Left lung (tissue), 10 donors: ENCODE measurements around the gene TAF4B. TPM values are rescaled to one million over a fixed set of nuclear protein-coding genes. Genes with fewer than 3 reads are reported as not detected.
A peak's percentile ranks its signal among the peaks of the same experiment; 100 is the strongest.
"Not testable (repeated sequence)": the region's sequence is repeated elsewhere in the genome, so short reads cannot be mapped to it uniquely, and the experiment has no call there.

Experiments used
- ATAC-seq: fragments of 200-7000 bp; cut with Tn5 transposase; one replicate; pipeline ENCODE4 v1.9.1; 2020; ENCODE audit warnings: moderate library complexity
- DNase-seq, 4 donors: peaks; one replicate each; pipeline ENCODE4 v3.0.0-alpha.2; 2013 to 2020
- H3K27ac ChIP-seq, 2 donors: fragments of 200-600 bp; sonication (generic) in 1 of 2; one replicate each; pipeline versions ENCODE4 v1.5.0 to v1.8.0; 2020 to 2021
- H3K27me3 ChIP-seq, 2 donors: fragments of 200-600 bp; sonication (generic) in 1 of 2; one replicate each; pipeline versions ENCODE4 v1.5.0 to v1.8.0; 2020 to 2021
- H3K36me3 ChIP-seq, 2 donors: fragments of 200-600 bp; sonication (generic) in 1 of 2; one replicate each; pipeline versions ENCODE4 v1.5.0 to v1.8.0; 2020 to 2021
- H3K4me1 ChIP-seq, 2 donors: fragments of 200-600 bp; one replicate each; pipeline ENCODE4 v1.8.0; 2021
- H3K4me3 ChIP-seq, 2 donors: fragments of 200-600 bp; sonication (generic) in 1 of 2; one replicate each; pipeline versions ENCODE4 v1.5.0 to v1.8.0; 2020 to 2021; ENCODE audit warnings: mild to moderate bottlenecking in 1 of 2
- H3K9me3 ChIP-seq, 2 donors: fragments of 200-600 bp; sonication (generic) in 1 of 2; one replicate each; pipeline versions ENCODE4 v1.5.0 to v1.8.0; 2020 to 2021
- intact Hi-C, 2 donors: fragments of 100-400 bp; cut with DNase I; formaldehyde crosslinking; loops; one replicate each; pipeline versions ENCODE4 v1.11.2 to v1.14.2; 2022
- polyA plus RNA-seq, 6 donors: library from polyadenylated mRNA; unstranded; fragments of 120-200 nt; gene quantifications; one replicate each; pipeline ENCODE4 v1.2.1, GENCODE V29; 2013; ENCODE audit not compliant: insufficient read length in 6 of 6
- total RNA-seq, 2 donors: library from RNA; stranded (reverse); fragmentation: NEBNext Ultra II Directional; extraction: Animal tissue kit (Norgen Biotek cat#: 25700); gene quantifications; one replicate each; pipeline ENCODE4 v1.2.1, GENCODE V29; 2021
- TF ChIP-seq, protein P1 (sequence below), 2 donors: fragments of 200-600 bp; sonication (generic) in 1 of 2; IDR thresholded peaks; one replicate each; pipeline versions ENCODE4 v1.5.0 to v1.8.0; 2021; ENCODE audit warnings: antibody characterized with exemption in 2 of 2
- donor health status: DM: no; HTN: yes; CAD: no.
- donor health status: DM: no; HTN: no; CAD: no.

The TAF4B gene
- total and polyA plus RNA-seq, 8 donors, result 2.2 to 4.7 (median 4.0) TPM

GRCh38 chr18:26436176-26437051, 210.2 kb downstream of the TAF4B start:
- intact Hi-C loops, result no loop called here
- peak; percentile 31 for ATAC-seq

DNA sequence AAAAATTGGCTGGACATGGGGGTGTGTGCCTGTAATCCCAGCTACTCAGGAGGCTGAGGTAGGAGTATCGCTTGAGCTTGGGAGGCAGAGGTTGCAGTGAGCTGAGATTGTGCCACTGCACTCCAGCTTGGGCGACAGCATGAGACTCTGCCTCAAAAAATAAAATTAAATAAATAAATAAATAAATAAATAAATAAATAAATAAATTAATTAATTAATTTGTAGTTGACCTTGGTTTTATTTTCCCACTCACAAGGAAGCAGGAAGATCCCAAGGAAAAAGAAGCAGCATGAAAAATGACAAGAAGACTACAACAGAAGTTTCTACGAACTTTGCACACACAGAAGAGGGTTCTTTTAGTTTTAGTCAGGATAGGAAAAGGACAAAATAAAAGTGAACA, 211.4 kb downstream of the TAF4B start:
- H3K4me1 ChIP-seq, H3K36me3 ChIP-seq, H3K27ac ChIP-seq, intact Hi-C loops, H3K4me3 ChIP-seq, ATAC-seq, DNase-seq, H3K9me3 ChIP-seq, H3K27me3 ChIP-seq: not testable (repeated sequence)

More at GRCh38 chr18:26436176-26437051, 210.2 kb downstream of the TAF4B start:
- H3K27ac ChIP-seq, result no peak overlapping the region
- peaks cover 0 to 8% of the 10 kb centered on the region in 2 donors for H3K27me3 ChIP-seq
- TF ChIP-seq, protein P1, sequence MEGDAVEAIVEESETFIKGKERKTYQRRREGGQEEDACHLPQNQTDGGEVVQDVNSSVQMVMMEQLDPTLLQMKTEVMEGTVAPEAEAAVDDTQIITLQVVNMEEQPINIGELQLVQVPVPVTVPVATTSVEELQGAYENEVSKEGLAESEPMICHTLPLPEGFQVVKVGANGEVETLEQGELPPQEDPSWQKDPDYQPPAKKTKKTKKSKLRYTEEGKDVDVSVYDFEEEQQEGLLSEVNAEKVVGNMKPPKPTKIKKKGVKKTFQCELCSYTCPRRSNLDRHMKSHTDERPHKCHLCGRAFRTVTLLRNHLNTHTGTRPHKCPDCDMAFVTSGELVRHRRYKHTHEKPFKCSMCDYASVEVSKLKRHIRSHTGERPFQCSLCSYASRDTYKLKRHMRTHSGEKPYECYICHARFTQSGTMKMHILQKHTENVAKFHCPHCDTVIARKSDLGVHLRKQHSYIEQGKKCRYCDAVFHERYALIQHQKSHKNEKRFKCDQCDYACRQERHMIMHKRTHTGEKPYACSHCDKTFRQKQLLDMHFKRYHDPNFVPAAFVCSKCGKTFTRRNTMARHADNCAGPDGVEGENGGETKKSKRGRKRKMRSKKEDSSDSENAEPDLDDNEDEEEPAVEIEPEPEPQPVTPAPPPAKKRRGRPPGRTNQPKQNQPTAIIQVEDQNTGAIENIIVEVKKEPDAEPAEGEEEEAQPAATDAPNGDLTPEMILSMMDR (IDR thresholded peaks at IDR 0.05), result no peak
- H3K36me3 ChIP-seq, result no peaks in the 10 kb centered on the region
- no peak for DNase-seq
- no peak overlapping the region for H3K4me3 ChIP-seq
- no peaks in the 10 kb centered on the region for H3K4me1 ChIP-seq
- no peaks in the 10 kb centered on the region for H3K9me3 ChIP-seq

- Histone ChIP-seq H3K36me3 (no peaks in the 10 kb centered on the region), H3K27ac (no peak overlapping the region), H3K9me3 (no peaks in the 10 kb centered on the region), H3K4me3 (no peak overlapping the region), H3K27me3 (peaks cover 0 to 8% of the 10 kb centered on the region in 2 donors), H3K4me1 (no peaks in the 10 kb centered on the region)
- DNase-seq (no peak), ATAC-seq (no peak)
- intact Hi-C loops, result no loop called here
- TF ChIP-seq, protein P1 (IDR thresholded peaks at IDR 0.05), result no peak
Observed at GRCh38 chr18:26438980-26439379, 212.7 kb downstream of the TAF4B start.

- TF ChIP-seq, protein P1 (IDR thresholded peaks at IDR 0.05), result no peak
- intact Hi-C loops, result no loop called here
- ATAC-seq (no peak), DNase-seq (no peak)
- Histone ChIP-seq H3K27ac (no peak overlapping the region), H3K4me1 (no peaks in the 10 kb centered on the region), H3K9me3 (no peaks in the 10 kb centered on the region), H3K36me3 (no peaks in the 10 kb centered on the region), H3K27me3 (peaks cover 0 to 8% of the 10 kb centered on the region in 2 donors), H3K4me3 (no peak overlapping the region)
Observed at GRCh38 chr18:26439537-26439936, 213.3 kb downstream of the TAF4B start.

GRCh38 chr18:26440644-26441043, 214.4 kb downstream of the TAF4B start:
- no peaks in the 10 kb centered on the region for H3K4me1 ChIP-seq
- no peaks in the 10 kb centered on the region for H3K9me3 ChIP-seq
- no peak overlapping the region for H3K4me3 ChIP-seq
- no peaks in the 10 kb centered on the region for H3K36me3 ChIP-seq
- no peak overlapping the region for H3K27ac ChIP-seq
- DNase-seq (no peak), ATAC-seq (peak; percentile 47)
- intact Hi-C loops, result no loop called here
- H3K27me3 ChIP-seq, result peaks cover 0 to 8% of the 10 kb centered on the region in 2 donors
- TF ChIP-seq, protein P1 (IDR thresholded peaks at IDR 0.05), result no peak

Other genes starting within 250 kb of the TAF4B start
- 10 to 100 TPM; 56.9 to 58.5 TPM for gene SS18, start 135.8 kb upstream of the TAF4B start, total RNA-seq
- gene SS18, start 135.8 kb upstream of the TAF4B start, polyA plus RNA-seq, result 100 to 1,000 TPM in 1 of 6 donors, 10 to 100 TPM in 5; 88.5 to 100 (median 94.9) TPM
- under 1 TPM in 1 of 2 donors, not detected in 1; 0.15 TPM for gene PSMA8, start 92.6 kb upstream of the TAF4B start, total RNA-seq
- under 1 TPM in 1 of 6 donors, not detected in 5; 0.13 TPM for gene PSMA8, start 92.6 kb upstream of the TAF4B start, polyA plus RNA-seq